IMR-90 (cell line): ENCODE results near the gene C14orf93. TPM values are rescaled to one million over a fixed set of nuclear protein-coding genes. Genes with fewer than 3 reads are reported as not detected.

Experiments used
- ATAC-seq: fragments of 200-7000 bp; cut with Tn5 transposase; 2 replicates; pipeline ENCODE4 v1.9.1; 2020; ENCODE audit warnings: low read depth, mild to moderate bottlenecking, moderate library complexity
- BruUV-seq: library from RNA; stranded (reverse); fragments of 400-500 nt; replicated peaks from 2 replicates; lab custom pipeline; 2021; lab: Mats Ljungman, UMichigan
- CTCF ChIA-PET: fragments of 300-600 bp; formaldehyde crosslinking; extraction: SDS; loops from one replicate; lab custom pipeline; 2021; ENCODE audit warnings: antibody characterized with exemption; lab: Yijun Ruan, JAX
- POLR2A ChIA-PET: fragments of 300-600 bp; sonication (Branson Sonifier 250); formaldehyde crosslinking; loops from one replicate; lab custom pipeline; 2022; ENCODE audit warnings: antibody characterized with exemption; ENCODE audit not compliant: unreplicated experiment; lab: Charles Lee
- DNase-seq: peaks from one replicate; pipeline ENCODE4 v3.0.0; 2013
- H2AFZ ChIP-seq: replicated peaks from 2 replicates; pipeline ENCODE3; 2013; ENCODE audit warnings: low read length, mild to moderate bottlenecking; ENCODE audit not compliant: poor library complexity
- H2AK5ac ChIP-seq: 2 replicates; pipeline ENCODE4 v1.6.1; 2013; ENCODE audit warnings: low read depth, low read length, inconsistent platforms
- H2AK9ac ChIP-seq: replicated peaks from 2 replicates; pipeline ENCODE3; 2013; ENCODE audit warnings: mild to moderate bottlenecking, low read depth, low read length, moderate library complexity; ENCODE audit not compliant: poor library complexity
- H2BK120ac ChIP-seq: 2 replicates; pipeline ENCODE4 v1.6.1; 2013; ENCODE audit warnings: low read depth, low read length, inconsistent platforms
- H2BK15ac ChIP-seq: 3 replicates; pipeline ENCODE4 v1.6.1; 2013; ENCODE audit warnings: low read depth, low read length, inconsistent platforms
- H2BK20ac ChIP-seq: 2 replicates; pipeline ENCODE4 v1.6.1; 2013; ENCODE audit warnings: low read depth, mild to moderate bottlenecking, inconsistent platforms, low read length, moderate library complexity
- H2BK5ac ChIP-seq: 2 replicates; pipeline ENCODE4 v1.6.1; 2013; ENCODE audit warnings: mild to moderate bottlenecking, low read depth, low read length, inconsistent platforms; ENCODE audit not compliant: poor library complexity, severe bottlenecking
- H3K14ac ChIP-seq: replicated peaks from 2 replicates; pipeline ENCODE4 v1.6.1; 2013; ENCODE audit warnings: low read depth, low read length, inconsistent platforms
- H3K18ac ChIP-seq: 2 replicates; pipeline ENCODE4 v1.6.1; 2013; ENCODE audit warnings: low read depth, low read length, control low read depth
- H3K23ac ChIP-seq: 2 replicates; pipeline ENCODE4 v1.6.1; 2013; ENCODE audit warnings: low read depth, low read length, inconsistent platforms
- H3K27ac ChIP-seq: 2 replicates; pipeline ENCODE4 v1.5.1; 2013; ENCODE audit warnings: mild to moderate bottlenecking, control low read depth, low read length; ENCODE audit not compliant: insufficient read depth
- H3K27me3 ChIP-seq: 2 replicates; pipeline ENCODE4 v1.6.1; 2013; ENCODE audit warnings: low read length; ENCODE audit not compliant: control insufficient read depth, insufficient read depth
- H3K36me3 ChIP-seq: 2 replicates; pipeline ENCODE4 v1.6.1; 2013; ENCODE audit warnings: low read length, mixed read lengths; ENCODE audit not compliant: control insufficient read depth, insufficient read depth
- H3K4ac ChIP-seq: 2 replicates; pipeline ENCODE4 v1.6.1; 2013; ENCODE audit warnings: low read depth, low read length, inconsistent platforms
- H3K4me1 ChIP-seq: 2 replicates; pipeline ENCODE4 v1.6.1; 2013; ENCODE audit warnings: low read length, mixed read lengths; ENCODE audit not compliant: control insufficient read depth, insufficient read depth
- H3K4me2 ChIP-seq: 2 replicates; pipeline ENCODE4 v1.6.1; 2013; ENCODE audit warnings: low read depth, mild to moderate bottlenecking, control low read depth, low read length, moderate library complexity
- H3K4me3 ChIP-seq: 2 replicates; pipeline ENCODE4 v1.5.1; 2013; ENCODE audit warnings: low read depth, mild to moderate bottlenecking, control low read depth, low read length, moderate library complexity; ENCODE audit not compliant: insufficient read depth
- H3K56ac ChIP-seq: 2 replicates; pipeline ENCODE4 v1.6.1; 2013; ENCODE audit warnings: low read length, inconsistent platforms; ENCODE audit not compliant: insufficient read depth; ENCODE audit errors: extremely low read depth
- H3K79me1 ChIP-seq, 2 experiments: 2 replicates each; pipeline ENCODE4 v1.6.1; 2013; ENCODE audit warnings: low read length in 2 of 2, inconsistent platforms in 1 of 2, low read depth in 1 of 2
- H3K9ac ChIP-seq: 2 replicates; pipeline ENCODE4 v1.6.1; 2013; ENCODE audit warnings: low read depth, low read length, control low read depth
- H3K9me1 ChIP-seq: 2 replicates; pipeline ENCODE4 v1.6.1; 2013; ENCODE audit warnings: low read length, inconsistent platforms; ENCODE audit not compliant: insufficient read depth
- H3K9me3 ChIP-seq: 2 replicates; pipeline ENCODE4 v1.6.1; 2013; ENCODE audit warnings: low read length; ENCODE audit not compliant: control insufficient read depth, insufficient read depth
- H4K20me1 ChIP-seq: 2 replicates; pipeline ENCODE4 v1.6.1; 2013; ENCODE audit warnings: low read length, inconsistent platforms; ENCODE audit not compliant: insufficient read depth
- H4K5ac ChIP-seq: 2 replicates; pipeline ENCODE4 v1.6.1; 2013; ENCODE audit warnings: mild to moderate bottlenecking, low read depth, low read length, control low read depth
- H4K8ac ChIP-seq, 2 experiments: 2 replicates each; pipeline ENCODE4 v1.6.1; 2013; ENCODE audit warnings: low read depth in 2 of 2, low read length in 2 of 2, control low read depth in 1 of 2, inconsistent platforms in 1 of 2
- H4K91ac ChIP-seq: 2 replicates; pipeline ENCODE4 v1.6.1; 2013; ENCODE audit warnings: low read depth, low read length, inconsistent platforms; ENCODE audit not compliant: insufficient read depth
- BHLHE40 ChIP-seq: fragments of 150-350 bp; IDR thresholded peaks from 2 replicates; pipeline ENCODE4 v1.6.1; 2016; ENCODE audit warnings: mild to moderate bottlenecking, low read depth, low read length
- CEBPB ChIP-seq: IDR thresholded peaks from 2 replicates; pipeline ENCODE4 v1.6.1; 2012; ENCODE audit warnings: low read depth, low read length, improper control_type of control experiment
- CHD1 ChIP-seq: IDR thresholded peaks from 2 replicates; pipeline ENCODE4 v1.6.1; 2012; ENCODE audit warnings: low read depth, low read length, improper control_type of control experiment
- FOS ChIP-seq: fragments of 150-350 bp; IDR thresholded peaks from 2 replicates; pipeline ENCODE4 v1.6.1; 2016; ENCODE audit warnings: low read depth, low read length
- MAFK ChIP-seq: IDR thresholded peaks from 2 replicates; pipeline ENCODE4 v1.6.1; 2012; ENCODE audit warnings: low read depth, low read length, improper control_type of control experiment
- MAZ ChIP-seq: IDR thresholded peaks from 2 replicates; pipeline ENCODE4 v1.6.1; 2012; ENCODE audit warnings: low read depth, mild to moderate bottlenecking, low read length, improper control_type of control experiment, moderate library complexity, borderline replicate concordance
- MXI1 ChIP-seq: IDR thresholded peaks from 2 replicates; pipeline ENCODE4 v1.6.1; 2012; ENCODE audit warnings: low read depth, mild to moderate bottlenecking, low read length, moderate library complexity, borderline replicate concordance
- POLR2A ChIP-seq: IDR thresholded peaks from 2 replicates; pipeline ENCODE4 v1.6.1; 2012; ENCODE audit warnings: mild to moderate bottlenecking, low read depth, low read length
- RAD21 ChIP-seq: IDR thresholded peaks from 2 replicates; pipeline ENCODE4 v1.6.1; 2012; ENCODE audit warnings: low read length, improper control_type of control experiment
- RCOR1 ChIP-seq: IDR thresholded peaks from 2 replicates; pipeline ENCODE4 v1.6.1; 2012; ENCODE audit warnings: mild to moderate bottlenecking, low read length, improper control_type of control experiment; ENCODE audit not compliant: insufficient replicate concordance
- SMC3 ChIP-seq: fragments of 150-350 bp; IDR thresholded peaks from 2 replicates; pipeline ENCODE4 v1.6.1; 2016; ENCODE audit warnings: low read depth, mild to moderate bottlenecking, antibody characterized with exemption, low read length, moderate library complexity
- WGBS, 2 experiments: methylation state at CpG; one replicate each; pipeline versions ENCODE4 v1.1.5 to v1.1.7; 2013; ENCODE audit warnings: missing lambda C conversion rate in 2 of 2; ENCODE audit not compliant: insufficient read length in 1 of 2; ENCODE audit errors: extremely low coverage in 2 of 2; 5-methylcytosine and 5-hydroxymethylcytosine counted together
- dilution Hi-C: fragments of 300-500 bp; cut with HindIII; formaldehyde crosslinking; loops from one replicate; pipeline ENCODE4 v1.14.3; 2018; ENCODE audit warnings: low sequenced_read_pairs; ENCODE audit not compliant: unreplicated experiment
- in situ Hi-C: fragments of 300-500 bp; cut with MboI; formaldehyde crosslinking; loops from 3 replicates; pipeline ENCODE4 v1.14.3; 2019; ENCODE audit warnings: low sequenced_read_pairs, inconsistent platforms, mixed read lengths
- intact Hi-C: fragments of 100-400 bp; cut with micrococcal nuclease; formaldehyde crosslinking; loops from 2 replicates; pipeline ENCODE4 v1.10.0; 2022
- polyA plus RNA-seq, 3 experiments: library from polyadenylated mRNA; depleted of rRNA; stranded (reverse); fragments of >200 nt; gene quantifications; 2 replicates each; pipeline ENCODE4 v1.2.3, GENCODE V29; 2012; ENCODE audit warnings: low replicate concordance in 1 of 3
- total RNA-seq: library from RNA; depleted of rRNA; stranded (reverse); fragments of >200 nt; gene quantifications from 2 replicates; pipeline ENCODE4 v1.2.3, GENCODE V29; 2012

The C14orf93 gene
- total and polyA plus RNA-seq, 2 of the 4 experiments (the other 2 are of a cell fraction) = 5.4 to 5.7 TPM

- Histone ChIP-seq H4K8ac (peak within 1 kb of the TSS; percentile 89 to 94), H3K79me1 (peaks cover 11 to 45% of the 10 kb centered on the region in 2 experiments; a peak in 3 of 4 replicates), H3K4me2 (peak within 1 kb of the TSS; percentile 96), H4K5ac (peak within 1 kb of the TSS; percentile 90), H3K27me3 (no peaks in the 10 kb centered on the region), H3K27ac (peak within 1 kb of the TSS; percentile 99), H2AFZ (peak within 1 kb of the TSS; percentile 97), H2AK5ac (peak within 1 kb of the TSS; percentile 88), H3K9me3 (no peaks in the 10 kb centered on the region), H3K9ac (peak within 1 kb of the TSS; percentile 90), H3K23ac (peak within 1 kb of the TSS; percentile 98), H3K4me3 (peak within 1 kb of the TSS; percentile 87), H2BK5ac (peak within 1 kb of the TSS; percentile 98), H3K14ac (peak within 1 kb of the TSS; percentile 97), H3K18ac (peak within 1 kb of the TSS; percentile 92), H2BK20ac (peak within 1 kb of the TSS; percentile 66), H3K36me3 (peaks cover 11% of the 10 kb centered on the region), H4K91ac (peak within 1 kb of the TSS; percentile 93), H4K20me1 (peaks cover 12% of the 10 kb centered on the region), H2BK120ac (peak within 1 kb of the TSS; percentile 92), H3K4me1 (peaks cover 21% of the 10 kb centered on the region), H2BK15ac (peak within 1 kb of the TSS; percentile 78; the same call in 2 of the 3 replicates), H3K9me1 (peaks cover 5% of the 10 kb centered on the region; the same call in 1 of the 2 replicates), H3K56ac (peak within 1 kb of the TSS; percentile 98), H2AK9ac (peak within 1 kb of the TSS; percentile 98), H3K4ac (peak within 1 kb of the TSS; percentile 98)
- peak; percentile 92 for DNase-seq
- BruUV-seq = no TSS peak
- peak; percentile 50 for ATAC-seq
- 2% methylated on average over 14 of the region's 48 CpGs; no CpG with 5 or more reads in 1 of the 2 experiments for WGBS, 2 experiments
- dilution Hi-C loops = no loop called here
- intact Hi-C loops = loop anchor here (1.0 to 10.0 kb wide), 8 partner anchors 9 to 595 kb away; partner anchors contain the start of genes LRP10, MMP14, PRMT5 and SLC7A8
- ChIA-PET CTCF (interaction anchor here (1.1 to 1.9 kb wide), 3 partner anchors 10 to 160 kb away, joined by 3 to 7 read pairs (median 4); partner anchors contain the start of gene PRMT5), POLR2A (interaction anchor here (0.6 to 2.4 kb wide), 5 partner anchors 9 to 394 kb away, joined by 3 to 10 read pairs (median 5); no protein-coding TSS in a partner anchor)
- TF ChIP-seq SMC3 (0 out of 2 replicates have a peak, but pooled peaks have one; percentile 6), POLR2A (peak; percentile 70), RAD21 (0 out of 2 replicates have a peak, but pooled peaks have one; percentile 5), CEBPB (no peak), BHLHE40 (peak; percentile 4; the same call in 1 of the 2 replicates), FOS (0 out of 2 replicates have a peak, but pooled peaks have one; percentile 12), MAZ (peak; percentile 91; the same call in 1 of the 2 replicates), CHD1 (no peak; the same call in 1 of the 2 replicates), MXI1 (peak; percentile 44; the same call in 1 of the 2 replicates), MAFK (no peak), RCOR1 (no peak)
- in situ Hi-C loops = no loop called here
Observed at GRCh38 chr14:22982477-22983245, 27.3 kb downstream of the C14orf93 start, which contains the start of gene AJUBA. Gene AJUBA (minus strand): TSS chr14:22982551. CDS start chr14:22982266, 285 bp downstream.
